GM19395 (cell line): ENCODE measurements around the gene ATOH7.
"Not testable (repeated sequence)": the region's sequence is repeated elsewhere in the genome, so short reads cannot be mapped to it uniquely, and the experiment has no call there.

Source experiments
- ATAC-seq: cut with Tn5 transposase; IDR thresholded peaks from one replicate; pipeline ENCODE4 v1.9.1; 2021; ENCODE audit warnings: mild to moderate bottlenecking, moderate library complexity; ENCODE audit not compliant: unreplicated experiment

ATOH7 gene

GRCh38 chr10:68231817-68232251 lies at the start of gene ATOH7:
Gene ATOH7 (minus strand): TSS chr10:68232113. CDS start chr10:68231677, 436 bp downstream.
- no peak for ATAC-seq

GRCh38 chr10:68280758-68281157 lies 48.8 kb upstream of the ATOH7 start:
- no peak for ATAC-seq

- ATAC-seq, result not testable (repeated sequence)
Measured at GRCh38 chr10:68278906-68279753, 47.2 kb upstream of the ATOH7 start.

- ATAC-seq, result not testable (repeated sequence)
Measured at GRCh38 chr10:68277814-68278213, 45.9 kb upstream of the ATOH7 start.

- ATAC-seq, result no peak
Measured at GRCh38 chr10:68276224-68276623, 44.3 kb upstream of the ATOH7 start.

GRCh38 chr10:68275600-68276126 lies 43.8 kb upstream of the ATOH7 start:
- no peak for ATAC-seq

GRCh38 chr10:68272833-68273232 lies 40.9 kb upstream of the ATOH7 start:
- ATAC-seq, result no peak

GRCh38 chr10:68271196-68271882 lies 39.4 kb upstream of the ATOH7 start:
- no peak for ATAC-seq

GRCh38 chr10:68269562-68270290 lies 37.8 kb upstream of the ATOH7 start:
- no peak for ATAC-seq

GRCh38 chr10:68261132-68261856 lies 29.4 kb upstream of the ATOH7 start:
- no peak for ATAC-seq

GRCh38 chr10:68253346-68253745 lies 21.4 kb upstream of the ATOH7 start:
- ATAC-seq, result no peak

- ATAC-seq, result peak; percentile 66
Measured at GRCh38 chr10:68251625-68252495, 19.9 kb upstream of the ATOH7 start.

- ATAC-seq, result no peak
Measured at GRCh38 chr10:68251151-68251550, 19.2 kb upstream of the ATOH7 start.

GRCh38 chr10:68249297-68249696 lies 17.4 kb upstream of the ATOH7 start:
- no peak for ATAC-seq

GRCh38 chr10:68247931-68248330 lies 16.0 kb upstream of the ATOH7 start:
- ATAC-seq, result no peak

- not testable (repeated sequence) for ATAC-seq
Measured at GRCh38 chr10:68246397-68246796, 14.5 kb upstream of the ATOH7 start.

- ATAC-seq, result no peak
Measured at GRCh38 chr10:68242051-68242450, 10.1 kb upstream of the ATOH7 start.

- ATAC-seq, result no peak
Measured at GRCh38 chr10:68239596-68240150, 7.8 kb upstream of the ATOH7 start.

- ATAC-seq, result no peak
Measured at GRCh38 chr10:68239069-68239468, 7.2 kb upstream of the ATOH7 start.
